ENCODE data around the gene YEATS4.
"Not testable (repeated sequence)": the region's sequence is repeated elsewhere in the genome, so short reads cannot be mapped to it uniquely, and the experiment has no call there.

YEATS4 gene

GRCh38 chr12:69359531-69360347 is at the start of gene YEATS4:
Gene YEATS4, plus strand, starts transcription at chr12:69359743. Its CDS starts 230 bp downstream, at chr12:69359973.
- DNase-seq, result peak; percentile 98

GRCh38 chr12:69313209-69313608 is 46.3 kb upstream of the YEATS4 start:
- no peak for DNase-seq

- DNase-seq, result not testable (repeated sequence)
Observed at GRCh38 chr12:69316784-69317183, 42.8 kb upstream of the YEATS4 start.

GRCh38 chr12:69317233-69317632 is 42.3 kb upstream of the YEATS4 start:
- not testable (repeated sequence) for DNase-seq

- DNase-seq, result no peak
Observed at GRCh38 chr12:69318225-69318624, 41.3 kb upstream of the YEATS4 start.

GRCh38 chr12:69321351-69321750 is 38.2 kb upstream of the YEATS4 start:
- no peak for DNase-seq

- DNase-seq, result no peak
Observed at GRCh38 chr12:69324797-69325466, 34.6 kb upstream of the YEATS4 start.

- no peak for DNase-seq
Observed at GRCh38 chr12:69328426-69328825, 31.1 kb upstream of the YEATS4 start.

- DNase-seq, result no peak
Observed at GRCh38 chr12:69329669-69330428, 29.7 kb upstream of the YEATS4 start.

GRCh38 chr12:69330475-69331473 is 28.8 kb upstream of the YEATS4 start:
- DNase-seq, result no peak

- DNase-seq, result no peak
Observed at GRCh38 chr12:69331519-69331908, 28.0 kb upstream of the YEATS4 start.

GRCh38 chr12:69331909-69332684 is 27.4 kb upstream of the YEATS4 start:
- no peak for DNase-seq

- no peak for DNase-seq
Observed at GRCh38 chr12:69332815-69333358, 26.7 kb upstream of the YEATS4 start.

GRCh38 chr12:69334158-69334557 is 25.4 kb upstream of the YEATS4 start:
- DNase-seq, result no peak

GRCh38 chr12:69337311-69338090 is 22.0 kb upstream of the YEATS4 start:
- DNase-seq, result no peak

GRCh38 chr12:69338120-69338859 is 21.3 kb upstream of the YEATS4 start:
- no peak for DNase-seq

GRCh38 chr12:69338936-69339335 is 20.6 kb upstream of the YEATS4 start:
- no peak for DNase-seq

GRCh38 chr12:69339999-69340398 is 19.5 kb upstream of the YEATS4 start:
- no peak for DNase-seq

GRCh38 chr12:69341328-69341727 is 18.2 kb upstream of the YEATS4 start:
- DNase-seq, result no peak

- no peak for DNase-seq
Observed at GRCh38 chr12:69342421-69342820, 17.1 kb upstream of the YEATS4 start.
